RWPE2 (cell line): ENCODE measurements around the gene NAA80.
A peak's percentile ranks its signal among the peaks of the same experiment; 100 is the strongest.
"Not testable (repeated sequence)": the region's sequence is repeated elsewhere in the genome, so short reads cannot be mapped to it uniquely, and the experiment has no call there.

ENCODE experiments used
- ATAC-seq: fragments of 200-7000 bp; cut with Tn5 transposase; 3 replicates; pipeline ENCODE4 v1.9.1; 2021; ENCODE audit warnings: low read depth
- DNase-seq: peaks from one replicate; pipeline ENCODE4 v3.0.0-alpha.2; 2020; ENCODE audit warnings: low spot score
- H3K27ac ChIP-seq: fragments of 450-650 bp; 2 replicates; pipeline ENCODE4 v1.5.1; 2017; ENCODE audit warnings: mild to moderate bottlenecking; ENCODE audit not compliant: poor library complexity, severe bottlenecking
- H3K27me3 ChIP-seq: fragments of 250-450 bp; sonication (Bioruptor Pico); 2 replicates; pipeline ENCODE4 v1.5.1; 2021; ENCODE audit warnings: mild to moderate bottlenecking, moderate library complexity; ENCODE audit not compliant: insufficient read depth, poor library complexity, severe bottlenecking
- H3K36me3 ChIP-seq: fragments of 250-450 bp; sonication (Bioruptor Pico); 2 replicates; pipeline ENCODE4 v1.5.1; 2020; ENCODE audit warnings: low read depth, mild to moderate bottlenecking, moderate library complexity
- H3K4me1 ChIP-seq: fragments of 250-450 bp; sonication (Bioruptor Pico); 2 replicates; pipeline ENCODE4 v1.5.1; 2021; ENCODE audit warnings: mild to moderate bottlenecking, moderate library complexity; ENCODE audit not compliant: insufficient read depth, poor library complexity, severe bottlenecking
- H3K4me3 ChIP-seq: fragments of 250-450 bp; sonication (Bioruptor Pico); 2 replicates; pipeline ENCODE4 v1.5.1; 2021; ENCODE audit warnings: mild to moderate bottlenecking, moderate library complexity; ENCODE audit not compliant: severe bottlenecking
- H3K9me3 ChIP-seq: fragments of 250-450 bp; sonication (Bioruptor Pico); 2 replicates; pipeline ENCODE4 v1.5.1; 2021; ENCODE audit warnings: mild to moderate bottlenecking, moderate library complexity; ENCODE audit not compliant: severe bottlenecking
- TF ChIP-seq, protein P1 (sequence below): fragments of 450-650 bp; IDR thresholded peaks from one replicate; pipeline ENCODE4 v1.5.1; 2017; ENCODE audit warnings: mild to moderate bottlenecking, moderate library complexity; ENCODE audit not compliant: poor library complexity, severe bottlenecking

The NAA80 gene

DNA sequence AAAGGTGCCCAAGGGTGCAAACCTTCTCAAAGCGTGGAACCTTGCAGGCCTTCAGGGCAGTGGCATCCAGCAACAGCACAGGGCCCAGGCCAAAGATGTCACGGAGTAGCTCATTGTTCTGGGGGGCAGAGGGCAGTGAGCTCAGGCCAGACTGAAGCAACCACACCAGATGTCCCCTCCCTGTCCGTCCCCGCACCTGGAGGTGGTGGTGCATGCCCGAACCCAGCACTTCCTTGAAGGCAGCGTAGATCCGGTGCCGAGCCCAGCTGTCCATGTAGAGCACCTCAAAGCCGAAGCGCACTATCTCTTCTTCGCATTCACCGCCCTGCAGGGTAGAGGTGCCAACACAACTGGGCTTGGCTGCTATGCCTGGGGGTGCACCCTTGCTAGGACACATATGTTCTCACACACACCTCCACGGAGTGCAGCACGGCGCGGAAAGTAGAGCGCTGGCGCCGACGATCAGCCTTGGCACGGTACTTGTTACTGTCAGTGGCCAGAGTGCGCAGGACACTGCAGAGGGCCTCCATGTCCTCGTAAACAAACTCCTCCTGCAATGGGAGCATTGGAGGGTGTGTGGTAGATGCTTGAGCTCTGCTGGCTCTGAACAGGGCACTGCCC is 10.7 kb downstream of the NAA80 start:
- no peaks in the 10 kb centered on the region for H3K4me1 ChIP-seq
- DNase-seq (no peak), ATAC-seq (no peak)
- H3K36me3 ChIP-seq: peaks cover 37% of the 10 kb centered on the region
- H3K27ac ChIP-seq: no peak overlapping the region
- H3K4me3 ChIP-seq: no peak overlapping the region
- no peaks in the 10 kb centered on the region for H3K27me3 ChIP-seq
- TF ChIP-seq, protein P1, sequence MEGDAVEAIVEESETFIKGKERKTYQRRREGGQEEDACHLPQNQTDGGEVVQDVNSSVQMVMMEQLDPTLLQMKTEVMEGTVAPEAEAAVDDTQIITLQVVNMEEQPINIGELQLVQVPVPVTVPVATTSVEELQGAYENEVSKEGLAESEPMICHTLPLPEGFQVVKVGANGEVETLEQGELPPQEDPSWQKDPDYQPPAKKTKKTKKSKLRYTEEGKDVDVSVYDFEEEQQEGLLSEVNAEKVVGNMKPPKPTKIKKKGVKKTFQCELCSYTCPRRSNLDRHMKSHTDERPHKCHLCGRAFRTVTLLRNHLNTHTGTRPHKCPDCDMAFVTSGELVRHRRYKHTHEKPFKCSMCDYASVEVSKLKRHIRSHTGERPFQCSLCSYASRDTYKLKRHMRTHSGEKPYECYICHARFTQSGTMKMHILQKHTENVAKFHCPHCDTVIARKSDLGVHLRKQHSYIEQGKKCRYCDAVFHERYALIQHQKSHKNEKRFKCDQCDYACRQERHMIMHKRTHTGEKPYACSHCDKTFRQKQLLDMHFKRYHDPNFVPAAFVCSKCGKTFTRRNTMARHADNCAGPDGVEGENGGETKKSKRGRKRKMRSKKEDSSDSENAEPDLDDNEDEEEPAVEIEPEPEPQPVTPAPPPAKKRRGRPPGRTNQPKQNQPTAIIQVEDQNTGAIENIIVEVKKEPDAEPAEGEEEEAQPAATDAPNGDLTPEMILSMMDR: no peak
- H3K9me3 ChIP-seq: no peaks in the 10 kb centered on the region

DNA sequence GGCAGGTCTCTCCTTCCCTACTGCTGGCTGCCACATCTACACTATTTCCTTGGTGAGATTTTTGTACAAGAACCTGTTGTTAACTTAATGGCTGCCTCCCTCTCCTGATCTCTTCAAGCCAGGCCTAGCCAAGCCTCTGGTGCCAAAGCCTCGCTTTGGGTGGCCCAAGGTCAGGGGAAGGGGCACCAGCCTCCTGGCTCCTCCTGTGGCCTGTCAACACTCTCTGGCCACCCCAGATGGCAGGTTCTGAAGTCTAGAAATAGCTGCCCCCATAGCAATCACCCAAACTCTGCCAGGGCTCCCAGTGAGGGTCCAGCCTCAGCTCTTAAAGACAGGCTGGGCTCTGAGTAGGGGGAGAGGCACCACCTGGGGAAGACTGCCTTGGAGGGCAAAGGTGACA is 11.9 kb downstream of the NAA80 start:
- Histone ChIP-seq H3K27me3 (no peaks in the 10 kb centered on the region), H3K27ac (no peak overlapping the region), H3K4me1 (no peaks in the 10 kb centered on the region), H3K9me3 (no peaks in the 10 kb centered on the region), H3K4me3 (no peak overlapping the region), H3K36me3 (peaks cover 37% of the 10 kb centered on the region)
- no peak for ATAC-seq
- TF ChIP-seq, protein P1: no peak
- DNase-seq: no peak

DNA sequence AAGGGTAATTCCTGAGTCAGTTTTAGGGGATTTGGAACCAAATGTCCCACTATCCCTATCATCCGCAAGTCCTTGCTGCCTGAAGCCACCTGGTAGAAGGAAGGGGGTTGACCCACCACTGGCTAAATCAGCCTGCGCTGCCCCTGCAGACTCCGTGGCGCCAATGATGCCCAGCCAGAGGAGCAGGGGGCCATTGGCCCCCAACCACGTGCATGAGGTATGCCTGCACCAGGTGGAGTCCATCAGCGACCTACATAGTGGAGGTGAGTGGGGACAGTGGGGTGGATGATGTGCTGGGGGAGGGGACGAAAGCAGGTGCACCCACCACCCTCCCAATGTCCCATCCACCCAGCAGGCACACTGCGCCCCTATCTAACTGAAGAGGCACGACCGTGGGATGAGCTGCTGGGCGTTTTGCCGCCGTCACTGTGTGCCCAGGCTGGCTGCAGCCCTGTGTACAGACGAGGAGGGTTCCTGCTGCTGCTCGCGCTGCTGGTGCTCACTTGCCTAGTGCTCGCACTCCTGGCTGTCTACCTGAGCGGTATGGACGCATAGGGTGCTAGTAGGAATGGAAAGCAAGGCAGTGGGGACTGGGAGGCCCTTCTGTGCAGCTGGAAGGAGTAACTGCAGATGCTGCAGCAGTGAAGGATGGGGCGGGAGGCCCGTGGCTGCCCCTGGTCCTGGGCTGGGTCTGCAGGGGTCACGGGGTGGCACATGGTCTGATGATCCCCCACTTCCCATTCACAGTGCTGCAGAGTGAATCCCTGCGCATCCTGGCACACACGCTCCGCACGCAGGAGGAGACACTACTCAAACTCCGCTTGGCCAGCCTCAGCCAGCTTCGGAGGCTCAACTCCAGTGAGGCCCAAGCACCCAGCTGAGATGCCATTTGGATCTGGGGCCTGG is 12.6 kb downstream of the NAA80 start:
- no peaks in the 10 kb centered on the region for H3K9me3 ChIP-seq
- H3K27me3 ChIP-seq: no peaks in the 10 kb centered on the region
- H3K27ac ChIP-seq: no peak overlapping the region
- no peak for DNase-seq
- no peaks in the 10 kb centered on the region for H3K4me1 ChIP-seq
- TF ChIP-seq, protein P1: no peak
- no peak for ATAC-seq
- H3K4me3 ChIP-seq: no peak overlapping the region
- peaks cover 37% of the 10 kb centered on the region for H3K36me3 ChIP-seq

DNA sequence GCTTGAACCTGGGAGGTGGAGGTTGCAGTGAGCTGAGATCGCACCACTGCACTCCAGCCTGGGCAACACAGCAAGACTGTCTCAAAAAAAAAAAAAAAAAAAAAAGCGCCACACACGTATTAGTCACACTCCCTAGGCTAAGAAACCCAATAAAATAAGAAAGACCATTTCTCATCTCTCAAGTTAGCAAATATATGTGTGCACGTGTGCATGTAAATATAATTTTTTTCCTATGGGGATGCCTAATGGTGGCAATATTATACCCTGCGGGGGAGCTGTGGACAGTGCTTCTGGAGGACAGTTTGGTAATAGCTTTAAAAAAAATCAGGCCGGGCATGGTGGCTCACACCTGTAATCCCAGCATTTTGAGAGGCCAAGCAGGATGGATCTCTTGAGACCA is 15.1 kb downstream of the NAA80 start:
- H3K4me1 ChIP-seq, H3K27me3 ChIP-seq, H3K4me3 ChIP-seq, H3K9me3 ChIP-seq, H3K27ac ChIP-seq, DNase-seq, ATAC-seq: not testable (repeated sequence)
- peaks cover 20% of the 10 kb centered on the region for H3K36me3 ChIP-seq

DNA sequence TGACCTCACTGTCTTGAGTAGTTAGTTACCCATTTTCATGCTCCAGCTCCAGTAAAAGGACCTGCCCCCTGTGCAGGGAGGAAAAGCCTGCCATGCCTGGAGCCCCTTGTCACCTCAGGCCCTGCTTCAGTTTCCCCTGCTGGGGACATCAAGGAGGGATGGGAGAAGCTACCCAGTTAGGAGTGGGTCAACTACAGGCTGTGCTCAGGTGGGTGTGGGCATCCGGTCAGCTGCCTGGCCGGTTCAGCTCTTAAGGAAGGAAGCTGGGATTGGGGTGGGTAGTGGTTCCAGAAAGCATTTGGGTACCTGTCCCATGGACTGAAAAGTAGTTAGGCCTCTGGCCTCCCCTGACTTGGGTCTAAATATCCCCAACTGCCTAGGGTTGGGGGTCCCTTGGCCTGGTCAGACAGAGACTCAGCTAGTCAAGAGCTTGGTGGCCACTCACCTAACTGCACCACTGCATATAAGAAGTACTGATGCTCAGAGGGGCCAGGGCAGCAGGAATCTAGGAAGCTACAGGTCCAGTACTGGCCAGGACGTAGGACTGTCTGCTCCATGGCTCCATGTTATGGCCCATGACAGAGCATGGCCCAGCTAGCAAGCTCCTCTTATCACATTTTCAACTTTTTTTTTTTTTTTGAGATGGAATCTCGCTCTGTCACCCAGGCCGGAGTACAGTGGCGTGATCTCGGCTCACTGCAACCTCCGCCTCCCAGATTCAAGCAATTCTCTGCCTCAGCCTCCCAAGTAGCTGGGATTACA is 19.8 kb downstream of the NAA80 start:
- Histone ChIP-seq H3K4me1 (no peaks in the 10 kb centered on the region), H3K27me3 (no peaks in the 10 kb centered on the region), H3K36me3 (peaks cover 21% of the 10 kb centered on the region), H3K4me3 (no peak overlapping the region), H3K27ac (no peak overlapping the region), H3K9me3 (no peaks in the 10 kb centered on the region)
- no peak for DNase-seq
- TF ChIP-seq, protein P1: no peak
- peak; percentile 15; the same call in 2 of the 3 replicates for ATAC-seq
